ENCODE measurements around the gene IL17RA.

GRCh38 chr22:17114173-17114897, 29.5 kb downstream of the IL17RA start:
- TF ChIP-seq EZH2 (IDR thresholded peaks at IDR 0.05; ENCODE audit: borderline replicate concordance) (no peak), CTCF (IDR thresholded peaks at IDR 0.05; ENCODE audit: poor library complexity) (no peak), EZH2phosphoT487 (IDR thresholded peaks at IDR 0.05; ENCODE audit: low read depth, severe bottlenecking, unreplicated experiment) (no peak)

All from hepatocyte (in vitro differentiated cells).